Mesenchymal stem cell (in vitro differentiated cells and primary cell): ENCODE results near the gene FMN1.

Source experiments
- DNase-seq: peaks from one replicate; pipeline ENCODE4 v3.0.0-alpha.2; 2013
- H2AFZ ChIP-seq: one replicate; pipeline ENCODE4 v1.6.1; 2013; ENCODE audit warnings: low read depth, mild to moderate bottlenecking, control low read depth, inconsistent platforms, low read length, moderate library complexity
- H2AK5ac ChIP-seq: 2 replicates; pipeline ENCODE4 v1.6.1; 2013; ENCODE audit warnings: low read length, moderate library complexity, mild to moderate bottlenecking, inconsistent platforms; ENCODE audit not compliant: severe bottlenecking
- H2BK120ac ChIP-seq: one replicate; pipeline ENCODE4 v1.6.1; 2013; ENCODE audit warnings: low read depth, mild to moderate bottlenecking, inconsistent platforms, low read length, moderate library complexity
- H2BK12ac ChIP-seq, 2 experiments: one replicate each; pipeline ENCODE4 v1.6.1; 2013; ENCODE audit warnings: inconsistent platforms in 2 of 2, low read length in 2 of 2, mild to moderate bottlenecking in 2 of 2, moderate library complexity in 2 of 2, control low read depth in 1 of 2
- H2BK15ac ChIP-seq: one replicate; pipeline ENCODE4 v1.6.1; 2013; ENCODE audit warnings: mild to moderate bottlenecking, low read depth, inconsistent platforms; ENCODE audit not compliant: poor library complexity, severe bottlenecking
- H2BK5ac ChIP-seq: 2 replicates; pipeline ENCODE4 v1.6.1; 2013; ENCODE audit warnings: low read depth, mild to moderate bottlenecking, low read length, control low read depth, inconsistent platforms; ENCODE audit not compliant: poor library complexity, severe bottlenecking
- H3K14ac ChIP-seq, 2 experiments: one replicate each; pipeline ENCODE4 v1.6.1; 2013; ENCODE audit warnings: inconsistent platforms in 2 of 2, low read length in 2 of 2, control low read depth in 1 of 2, mild to moderate bottlenecking in 1 of 2, moderate library complexity in 1 of 2
- H3K18ac ChIP-seq, 2 experiments: one replicate each; pipeline ENCODE4 v1.6.1; 2013; ENCODE audit warnings: inconsistent platforms in 2 of 2, low read length in 2 of 2, control low read depth in 1 of 2, low read depth in 1 of 2, mild to moderate bottlenecking in 1 of 2
- H3K23ac ChIP-seq, 2 experiments: one replicate each; pipeline ENCODE4 v1.6.1; 2013; ENCODE audit warnings: inconsistent platforms in 2 of 2, low read length in 2 of 2, mild to moderate bottlenecking in 2 of 2, moderate library complexity in 2 of 2, control low read depth in 1 of 2
- H3K27ac ChIP-seq: 2 replicates; pipeline ENCODE4 v1.5.1; 2013; ENCODE audit warnings: mild to moderate bottlenecking, moderate library complexity, low read length, control low read depth, inconsistent platforms; ENCODE audit not compliant: poor library complexity, severe bottlenecking
- H3K27me3 ChIP-seq, 2 experiments: 2 replicates each; pipeline versions ENCODE4 v1.6.1 to v1.7.0; 2013; ENCODE audit warnings: low read length in 2 of 2, mild to moderate bottlenecking in 2 of 2, moderate library complexity in 2 of 2, control low read depth in 1 of 2, inconsistent platforms in 1 of 2; ENCODE audit not compliant: control insufficient read depth in 1 of 2, insufficient read depth in 1 of 2
- H3K36me3 ChIP-seq, 2 experiments: 2 replicates each; pipeline versions ENCODE4 v1.6.1 to v1.7.0; 2013; ENCODE audit warnings: low read length in 2 of 2, control low read depth in 1 of 2, inconsistent platforms in 1 of 2, low read depth in 1 of 2, mild to moderate bottlenecking in 1 of 2; ENCODE audit not compliant: insufficient read depth in 2 of 2, control insufficient read depth in 1 of 2
- H3K4ac ChIP-seq, 2 experiments: one replicate each; pipeline ENCODE4 v1.6.1; 2013; ENCODE audit warnings: inconsistent platforms in 2 of 2, low read length in 2 of 2, mild to moderate bottlenecking in 2 of 2, moderate library complexity in 2 of 2, control low read depth in 1 of 2, low read depth in 1 of 2
- H3K4me1 ChIP-seq: 2 replicates; pipeline ENCODE4 v1.6.1; 2013; ENCODE audit warnings: low read depth, low read length, control low read depth; ENCODE audit not compliant: control insufficient read depth, insufficient read depth
- H3K4me2 ChIP-seq: 2 replicates; pipeline ENCODE4 v1.6.1; 2013; ENCODE audit warnings: low read length, mild to moderate bottlenecking, inconsistent platforms; ENCODE audit not compliant: poor library complexity, severe bottlenecking
- H3K4me3 ChIP-seq, 2 experiments: 2 replicates each; pipeline versions ENCODE4 v1.5.1 to v1.7.0; 2013; ENCODE audit warnings: low read length in 2 of 2, mild to moderate bottlenecking in 2 of 2, control low read depth in 1 of 2, low read depth in 1 of 2; ENCODE audit not compliant: insufficient read depth in 1 of 2
- H3K79me1 ChIP-seq: replicated peaks from 2 replicates; pipeline ENCODE4 v1.6.1; 2013; ENCODE audit warnings: mild to moderate bottlenecking, control low read depth, low read length, inconsistent platforms; ENCODE audit not compliant: poor library complexity, severe bottlenecking
- H3K9ac ChIP-seq: 2 replicates; pipeline ENCODE4 v1.7.0; 2013; ENCODE audit warnings: mild to moderate bottlenecking, low read length, moderate library complexity
- H3K9me3 ChIP-seq: 2 replicates; pipeline ENCODE4 v1.7.0; 2013; ENCODE audit warnings: mild to moderate bottlenecking, low read length; ENCODE audit not compliant: control insufficient read depth
- H4K8ac ChIP-seq: one replicate; pipeline ENCODE4 v1.6.1; 2013; ENCODE audit warnings: inconsistent platforms, mild to moderate bottlenecking, low read length, moderate library complexity
- H4K91ac ChIP-seq: one replicate; pipeline ENCODE4 v1.6.1; 2013; ENCODE audit warnings: mild to moderate bottlenecking, low read length, inconsistent platforms
- WGBS: methylation state at CpG from one replicate; pipeline ENCODE4 v1.1.7; 2013; ENCODE audit warnings: mixed read lengths; 5-methylcytosine and 5-hydroxymethylcytosine counted together

Gene FMN1

DNA sequence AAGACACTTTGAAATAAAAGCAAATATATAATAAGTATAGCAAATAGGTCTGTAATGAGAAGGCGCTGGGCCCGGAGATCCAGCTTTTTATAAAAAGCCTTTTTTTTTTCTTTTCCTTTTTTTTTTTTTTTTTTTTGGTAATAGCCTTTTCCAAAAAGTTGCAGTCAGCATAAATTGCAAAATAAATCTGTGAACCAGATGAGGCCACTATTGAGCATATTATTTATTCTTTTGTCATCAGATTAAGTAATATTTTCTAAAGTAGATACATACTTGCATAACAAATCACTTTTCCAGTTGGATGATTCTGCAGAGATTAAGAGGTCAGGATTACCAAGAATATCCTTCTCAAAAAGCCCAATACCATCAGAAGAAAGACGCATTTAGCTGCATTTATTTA lies 24.9 kb downstream of the FMN1 start:
- Histone ChIP-seq H4K8ac (no peak overlapping the region), H3K4me2 (no peak overlapping the region), H3K79me1 (no peaks in the 10 kb centered on the region), H3K4ac (no peak overlapping the region), H2AFZ (no peak overlapping the region), H2BK120ac (no peak overlapping the region), H3K9me3 (no peaks in the 10 kb centered on the region), H3K27me3 (peaks cover 0 to under 1% of the 10 kb centered on the region in 2 experiments), H3K4me3 (no peak overlapping the region), H2BK5ac (no peak overlapping the region), H2BK12ac (no peak overlapping the region), H3K27ac (no peak overlapping the region), H3K23ac (no peak overlapping the region), H3K36me3 (no peaks in the 10 kb centered on the region), H3K14ac (no peak overlapping the region), H3K4me1 (no peaks in the 10 kb centered on the region), H2AK5ac (no peak overlapping the region), H3K9ac (no peak overlapping the region), H4K91ac (no peak overlapping the region), H2BK15ac (no peak overlapping the region), H3K18ac (no peak overlapping the region)
- no peak for DNase-seq
- WGBS, result no CpG with 5 or more reads among the region's 3 CpGs

DNA sequence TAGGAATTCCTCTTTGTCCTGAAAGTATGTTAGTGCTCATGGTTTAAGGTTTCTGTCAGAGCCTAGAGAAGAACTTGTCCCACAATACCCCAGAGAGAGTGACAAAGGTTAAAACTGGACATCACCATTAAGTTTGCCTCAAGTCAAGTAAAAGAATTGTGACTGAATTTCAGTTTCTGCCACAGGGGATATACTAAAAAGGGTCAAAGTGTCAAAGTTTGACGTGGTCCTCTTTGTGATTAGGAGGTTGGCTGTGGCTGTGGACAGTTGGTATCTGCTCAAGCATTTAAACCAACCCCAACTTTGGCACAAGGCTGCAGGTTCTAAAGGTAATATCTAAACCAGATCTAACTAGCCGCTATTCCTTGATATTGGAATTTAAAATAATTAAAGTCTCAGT lies 26.1 kb downstream of the FMN1 start:
- Histone ChIP-seq H3K4me1 (no peaks in the 10 kb centered on the region), H3K4me3 (no peak overlapping the region), H3K18ac (no peak overlapping the region), H3K79me1 (no peaks in the 10 kb centered on the region), H3K4ac (no peak overlapping the region), H3K9ac (no peak overlapping the region), H2BK5ac (no peak overlapping the region), H3K14ac (no peak overlapping the region), H2BK12ac (no peak overlapping the region), H2AK5ac (no peak overlapping the region), H3K23ac (no peak overlapping the region), H2AFZ (no peak overlapping the region), H4K8ac (no peak overlapping the region), H2BK15ac (no peak overlapping the region), H3K9me3 (no peaks in the 10 kb centered on the region), H3K4me2 (no peak overlapping the region), H3K27ac (no peak overlapping the region), H2BK120ac (no peak overlapping the region), H3K36me3 (no peaks in the 10 kb centered on the region), H4K91ac (no peak overlapping the region), H3K27me3 (peaks cover 0 to 8% of the 10 kb centered on the region in 2 experiments)
- WGBS, result 64% methylated on average over 2 of the region's 2 CpGs
- no peak for DNase-seq

DNA sequence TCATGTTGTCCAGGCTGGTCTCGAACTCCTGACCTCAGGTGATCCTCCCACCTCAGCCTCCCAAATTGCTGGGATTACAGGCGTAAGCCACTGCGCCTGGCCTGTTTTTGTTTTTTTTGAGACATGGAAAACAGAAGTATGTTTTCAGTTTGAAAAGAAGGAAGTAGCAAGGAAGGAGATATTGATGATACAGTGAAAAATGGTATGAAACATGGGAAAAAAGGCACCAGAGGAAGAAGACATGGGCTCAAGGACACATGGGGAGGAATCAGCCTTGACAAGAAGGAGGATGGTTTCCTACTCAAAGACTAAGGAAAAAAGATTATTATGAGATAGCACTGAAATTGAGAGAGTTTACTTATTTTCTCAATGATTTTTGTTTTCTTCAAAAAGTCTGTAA lies 30.7 kb downstream of the FMN1 start:
- Histone ChIP-seq H2BK120ac (no peak overlapping the region), H2AFZ (no peak overlapping the region), H2AK5ac (no peak overlapping the region), H4K8ac (no peak overlapping the region), H3K14ac (no peak overlapping the region), H4K91ac (no peak overlapping the region), H3K27ac (no peak overlapping the region), H2BK15ac (no peak overlapping the region), H3K27me3 (peaks cover 0 to 25% of the 10 kb centered on the region in 2 experiments), H3K4me1 (no peaks in the 10 kb centered on the region), H3K9me3 (no peaks in the 10 kb centered on the region), H3K36me3 (no peaks in the 10 kb centered on the region), H3K9ac (no peak overlapping the region), H3K79me1 (no peaks in the 10 kb centered on the region), H3K4me2 (no peak overlapping the region), H2BK5ac (no peak overlapping the region), H3K4ac (no peak overlapping the region), H2BK12ac (no peak overlapping the region), H3K18ac (no peak overlapping the region), H3K4me3 (no peak overlapping the region), H3K23ac (no peak overlapping the region)
- no peak for DNase-seq
- 86% methylated on average over 3 of the region's 3 CpGs for WGBS

DNA sequence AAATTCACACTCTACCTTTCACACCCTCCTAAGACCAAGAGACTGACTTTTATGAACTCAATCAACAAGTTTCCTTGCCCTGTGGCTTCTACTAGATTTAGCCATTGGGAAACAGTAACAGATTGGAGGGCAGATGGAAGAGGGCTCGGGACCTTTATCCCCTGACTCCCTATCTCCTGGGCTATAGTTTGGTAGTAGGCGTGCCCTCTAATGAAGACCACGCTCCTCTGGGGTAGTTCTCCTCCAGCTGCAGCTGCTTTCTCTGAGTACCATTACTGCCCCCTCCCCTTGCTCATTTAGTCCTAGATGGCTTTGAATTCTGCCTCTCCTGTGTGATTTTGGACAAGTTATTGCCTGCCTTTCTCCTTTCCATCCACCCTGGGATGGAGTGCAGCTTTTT lies 33.3 kb downstream of the FMN1 start:
- no peak overlapping the region for H2AFZ ChIP-seq
- no peak overlapping the region for H2BK12ac ChIP-seq
- H2BK5ac ChIP-seq, result no peak overlapping the region
- H4K91ac ChIP-seq, result no peak overlapping the region
- no peak for DNase-seq
- peaks cover 0 to 25% of the 10 kb centered on the region in 2 experiments for H3K27me3 ChIP-seq
- no peak overlapping the region for H3K4ac ChIP-seq
- no peak overlapping the region for H2BK120ac ChIP-seq
- H3K4me3 ChIP-seq, result no peak overlapping the region
- no peak overlapping the region for H3K9ac ChIP-seq
- H3K36me3 ChIP-seq, result no peaks in the 10 kb centered on the region
- H3K9me3 ChIP-seq, result no peaks in the 10 kb centered on the region
- H3K18ac ChIP-seq, result no peak overlapping the region
- H3K27ac ChIP-seq, result no peak overlapping the region
- no peak overlapping the region for H2BK15ac ChIP-seq
- no peak overlapping the region for H2AK5ac ChIP-seq
- no peak overlapping the region for H4K8ac ChIP-seq
- no peak overlapping the region for H3K23ac ChIP-seq
- 93% methylated on average over 3 of the region's 3 CpGs for WGBS
- H3K14ac ChIP-seq, result no peak overlapping the region
- H3K4me1 ChIP-seq, result peaks cover 2% of the 10 kb centered on the region
- no peaks in the 10 kb centered on the region for H3K79me1 ChIP-seq
- H3K4me2 ChIP-seq, result no peak overlapping the region
